Measurements from ENCODE around the gene SLC1A1.

Gene SLC1A1

GRCh38 chr9:4489919-4490704, at the start of gene SLC1A1:
Gene SLC1A1 (plus strand): TSS chr9:4490468. CDS start chr9:4490680, 212 bp downstream.
- DNase-seq (peak; percentile 29), ATAC-seq (peak; percentile 62)

GRCh38 chr9:4442806-4443205, 47.5 kb upstream of the SLC1A1 start:
- no peak for DNase-seq
- ATAC-seq: no peak

GRCh38 chr9:4443439-4443838, 46.8 kb upstream of the SLC1A1 start:
- no peak for DNase-seq

GRCh38 chr9:4461437-4461836, 28.8 kb upstream of the SLC1A1 start:
- ATAC-seq (no peak), DNase-seq (no peak)

More at GRCh38 chr9:4443439-4443838, 46.8 kb upstream of the SLC1A1 start:
- no peak for ATAC-seq

GRCh38 chr9:4463824-4464223, 26.4 kb upstream of the SLC1A1 start:
- DNase-seq: no peak
- ATAC-seq: no peak

- no peak for DNase-seq
- peak; percentile 32 for ATAC-seq
Measured at GRCh38 chr9:4464911-4465513, 25.3 kb upstream of the SLC1A1 start.

- DNase-seq: no peak
- no peak for ATAC-seq
Measured at GRCh38 chr9:4465910-4466309, 24.4 kb upstream of the SLC1A1 start.

GRCh38 chr9:4475301-4475700, 15.0 kb upstream of the SLC1A1 start:
- DNase-seq: no peak
- no peak for ATAC-seq

- ATAC-seq: no peak
- DNase-seq: no peak
Measured at GRCh38 chr9:4486176-4486575, 4.1 kb upstream of the SLC1A1 start.

- ATAC-seq: no peak
- DNase-seq: no peak
Measured at GRCh38 chr9:4489562-4489918, 728 bp upstream of the SLC1A1 start.

GRCh38 chr9:4490705-4491625, 697 bp downstream of the SLC1A1 start:
- DNase-seq (peak; percentile 10), ATAC-seq (peak; percentile 5)

GRCh38 chr9:4491626-4491975, 1.3 kb downstream of the SLC1A1 start:
- ATAC-seq (no peak), DNase-seq (no peak)

GRCh38 chr9:4494332-4494731, 4.1 kb downstream of the SLC1A1 start:
- ATAC-seq (no peak), DNase-seq (no peak)

GRCh38 chr9:4494806-4495205, 4.5 kb downstream of the SLC1A1 start:
- no peak for DNase-seq
- ATAC-seq: no peak

GRCh38 chr9:4495537-4495936, 5.3 kb downstream of the SLC1A1 start:
- DNase-seq (no peak), ATAC-seq (no peak)

GRCh38 chr9:4496497-4496896, 6.2 kb downstream of the SLC1A1 start:
- no peak for DNase-seq
- no peak for ATAC-seq

- ATAC-seq: no peak
- DNase-seq: no peak
Measured at GRCh38 chr9:4497395-4497794, 7.1 kb downstream of the SLC1A1 start.

- ATAC-seq (no peak), DNase-seq (no peak)
Measured at GRCh38 chr9:4497855-4498254, 7.6 kb downstream of the SLC1A1 start.

- ATAC-seq: no peak
- DNase-seq: no peak
Measured at GRCh38 chr9:4499917-4500316, 9.6 kb downstream of the SLC1A1 start.

GRCh38 chr9:4501147-4501507, 10.9 kb downstream of the SLC1A1 start:
- no peak for ATAC-seq
- DNase-seq: no peak

- DNase-seq (no peak), ATAC-seq (no peak)
Measured at GRCh38 chr9:4502444-4502843, 12.2 kb downstream of the SLC1A1 start.

- DNase-seq: no peak
Measured at GRCh38 chr9:4503103-4503502, 12.8 kb downstream of the SLC1A1 start.

GRCh38 chr9:4504250-4504649, 14.0 kb downstream of the SLC1A1 start:
- ATAC-seq: no peak
- DNase-seq: no peak

More at GRCh38 chr9:4503103-4503502, 12.8 kb downstream of the SLC1A1 start:
- ATAC-seq: no peak

All from stimulated activated naive CD8-positive, alpha-beta T cell treated with anti-CD3 and anti-CD28 coated beads, Interleukin-15, Interleukin-2, amounts not matched to agents 100 U/mL and 50 U/mL, for 24 hours (primary cell).